Kidney glomerular epithelial cell (primary cell): Measurements from ENCODE around the gene IL1R2.

Source experiments
- DNase-seq: peaks from one replicate; lab custom pipeline; 2025; lab: John Stamatoyannopoulos, UW

Gene IL1R2

GRCh38 chr2:101975171-101975870 lies 16.4 kb upstream of the IL1R2 start:
- DNase-seq, result no peak

GRCh38 chr2:101976891-101977290 lies 14.9 kb upstream of the IL1R2 start:
- no peak for DNase-seq

GRCh38 chr2:101980368-101980767 lies 11.4 kb upstream of the IL1R2 start:
- no peak for DNase-seq

GRCh38 chr2:101981066-101981465 lies 10.7 kb upstream of the IL1R2 start:
- no peak for DNase-seq

- DNase-seq, result no peak
These were observed 10.3 kb upstream of the IL1R2 start for GRCh38 chr2:101981504-101981903.

- no peak for DNase-seq
These were observed 9.2 kb upstream of the IL1R2 start for GRCh38 chr2:101982495-101983029.

- DNase-seq, result peak; percentile 90
These were observed 8.3 kb upstream of the IL1R2 start for GRCh38 chr2:101983486-101983885.

- DNase-seq, result peak; percentile 24
These were observed 7.8 kb upstream of the IL1R2 start for GRCh38 chr2:101983928-101984327.

- DNase-seq, result no peak
These were observed 7.1 kb upstream of the IL1R2 start for GRCh38 chr2:101984656-101985055.

GRCh38 chr2:101985101-101985792 lies 6.5 kb upstream of the IL1R2 start:
- DNase-seq, result no peak

GRCh38 chr2:101985793-101986164 lies 6.0 kb upstream of the IL1R2 start:
- no peak for DNase-seq

- peak; percentile 67 for DNase-seq
These were observed 5.4 kb upstream of the IL1R2 start for GRCh38 chr2:101986376-101986775.

GRCh38 chr2:101986804-101987740 lies 4.7 kb upstream of the IL1R2 start:
- DNase-seq, result peak; percentile 64

- no peak for DNase-seq
These were observed 3.9 kb upstream of the IL1R2 start for GRCh38 chr2:101987832-101988231.

GRCh38 chr2:101988541-101988940 lies 3.2 kb upstream of the IL1R2 start:
- no peak for DNase-seq

- DNase-seq, result no peak
These were observed 1.9 kb upstream of the IL1R2 start for GRCh38 chr2:101989740-101990460.

- DNase-seq, result no peak
These were observed 2.0 kb downstream of the IL1R2 start for GRCh38 chr2:101993772-101994171.

GRCh38 chr2:101995019-101995418 lies 3.3 kb downstream of the IL1R2 start:
- DNase-seq, result no peak

- no peak for DNase-seq
These were observed 4.0 kb downstream of the IL1R2 start for GRCh38 chr2:101995804-101996203.

- DNase-seq, result no peak
These were observed 6.8 kb downstream of the IL1R2 start for GRCh38 chr2:101998556-101998895.

GRCh38 chr2:101998896-101999789 lies 7.4 kb downstream of the IL1R2 start:
- DNase-seq, result peak; percentile 80
